Suprapubic skin (tissue), 4 donors: ENCODE data around the gene PLXNC1.

Source experiments
- CTCF ChIP-seq, 2 donors: fragments of 200-600 bp in 1 of 2; fragments of 450-650 bp in 1 of 2; sonication (generic) in 1 of 2; IDR thresholded peaks; one replicate each; pipeline ENCODE4 v1.5.1; 2016 to 2019; ENCODE audit warnings: antibody characterized with exemption in 2 of 2, mild to moderate bottlenecking in 1 of 2, moderate library complexity in 1 of 2
- EP300 ChIP-seq: sonication (generic); formaldehyde crosslinking; IDR thresholded peaks from one replicate; pipeline ENCODE4 v1.6.1; 2017; ENCODE audit warnings: antibody characterized with exemption
- POLR2A ChIP-seq, 2 donors: fragments of 450-650 bp; IDR thresholded peaks; one replicate each; pipeline ENCODE4 v1.6.1; 2017; ENCODE audit warnings: antibody characterized with exemption in 2 of 2, mild to moderate bottlenecking in 2 of 2, moderate library complexity in 2 of 2
- POLR2AphosphoS5 ChIP-seq, 3 donors: sonication (generic); formaldehyde crosslinking; IDR thresholded peaks; one replicate each; pipeline ENCODE4 v1.6.1; 2017; ENCODE audit warnings: antibody characterized with exemption in 3 of 3

- TF ChIP-seq CTCF (IDR thresholded peaks at IDR 0.05) (no peak), EP300 (no peak), POLR2A (IDR thresholded peaks at IDR 0.05) (no peak), POLR2AphosphoS5 (IDR thresholded peaks at IDR 0.05) (no peak)
Observed at GRCh38 chr12:94178054-94178453, 29.7 kb downstream of the PLXNC1 start.
